ENCODE data around the gene MAEL. TPM values are rescaled to one million over a fixed set of nuclear protein-coding genes. Genes with fewer than 3 reads are reported as not detected.

MAEL gene
- total RNA-seq, 3 donors from 2014 or later (not counting 1 experiment from before 2014, with no cell fraction given), result 0.19 TPM; not detected in 2

GRCh38 chr1:166978821-166979220 is 10.3 kb upstream of the MAEL start:
- Histone ChIP-seq H3K9me3 (ENCODE audit: control insufficient read depth, insufficient read depth, low read length) (no peaks in the 10 kb centered on the region), H3K27me3 (ENCODE audit: control insufficient read depth, insufficient read depth, low read length) (peaks cover under 1% of the 10 kb centered on the region), H3K36me3 (ENCODE audit: control insufficient read depth, insufficient read depth, low read length) (no peaks in the 10 kb centered on the region), H3K27ac (ENCODE audit: low read length) (no peak overlapping the region), H3K4me1 (ENCODE audit: control insufficient read depth, insufficient read depth, low read length) (peaks cover 10% of the 10 kb centered on the region), H3K4me3 (ENCODE audit: low read length) (no peak overlapping the region)
- H3K4me3 Mint-ChIP-seq, result no peak overlapping the region
- DNase-seq (no peak), ATAC-seq (no peak)
- H3K27ac Mint-ChIP-seq, result no peak overlapping the region
- intact Hi-C loops (cut with micrococcal nuclease), result loop anchor here (5.0 kb wide), 1 partner anchor 63 kb away; no protein-coding TSS in a partner anchor
- peaks cover 4 to 11% of the 10 kb centered on the region in 2 donors for H3K27me3 Mint-ChIP-seq (ENCODE audit: low read depth in 2 of 2)
- H3K9me3 Mint-ChIP-seq, result no peaks in the 10 kb centered on the region
- WGBS (ENCODE audit: insufficient coverage), result 8% methylated on average over 1 of the region's 1 CpG
- no peaks in the 10 kb centered on the region for H3K36me3 Mint-ChIP-seq
- peaks cover 19 to 30% of the 10 kb centered on the region in 2 donors for H3K4me1 Mint-ChIP-seq
- no peak for TF ChIP-seq CTCF (IDR thresholded peaks at IDR 0.05)

GRCh38 chr1:166980383-166980782 is 8.7 kb upstream of the MAEL start:
- Histone ChIP-seq H3K27me3 (ENCODE audit: control insufficient read depth, insufficient read depth, low read length) (no peaks in the 10 kb centered on the region), H3K4me1 (ENCODE audit: control insufficient read depth, insufficient read depth, low read length) (no peaks in the 10 kb centered on the region), H3K27ac (ENCODE audit: low read length) (no peak overlapping the region), H3K36me3 (ENCODE audit: control insufficient read depth, insufficient read depth, low read length) (no peaks in the 10 kb centered on the region), H3K4me3 (ENCODE audit: low read length) (no peak overlapping the region), H3K9me3 (ENCODE audit: control insufficient read depth, insufficient read depth, low read length) (no peaks in the 10 kb centered on the region)
- TF ChIP-seq CTCF (IDR thresholded peaks at IDR 0.05), result no peak
- ATAC-seq (no peak), DNase-seq (no peak)
- H3K36me3 Mint-ChIP-seq, result no peaks in the 10 kb centered on the region
- WGBS (ENCODE audit: insufficient coverage), result 85% methylated on average over 1 of the region's 1 CpG
- no peak overlapping the region for H3K4me3 Mint-ChIP-seq
- peaks cover 7 to 17% of the 10 kb centered on the region in 2 donors for H3K4me1 Mint-ChIP-seq
- no peaks in the 10 kb centered on the region for H3K9me3 Mint-ChIP-seq
- peaks cover 9 to 15% of the 10 kb centered on the region in 2 donors for H3K27me3 Mint-ChIP-seq (ENCODE audit: low read depth in 2 of 2)
- H3K27ac Mint-ChIP-seq, result no peak overlapping the region
- intact Hi-C loops (cut with micrococcal nuclease), result no loop called here

- H3K27me3 Mint-ChIP-seq (ENCODE audit: low read depth in 2 of 2), result peaks cover 12 to 19% of the 10 kb centered on the region in 2 donors
- H3K9me3 Mint-ChIP-seq, result no peaks in the 10 kb centered on the region
- Histone ChIP-seq H3K27ac (ENCODE audit: low read length) (no peak overlapping the region), H3K36me3 (ENCODE audit: control insufficient read depth, insufficient read depth, low read length) (no peaks in the 10 kb centered on the region), H3K9me3 (ENCODE audit: control insufficient read depth, insufficient read depth, low read length) (no peaks in the 10 kb centered on the region), H3K27me3 (ENCODE audit: control insufficient read depth, insufficient read depth, low read length) (no peaks in the 10 kb centered on the region), H3K4me3 (ENCODE audit: low read length) (no peak overlapping the region), H3K4me1 (ENCODE audit: control insufficient read depth, insufficient read depth, low read length) (no peaks in the 10 kb centered on the region)
- ATAC-seq (no peak), DNase-seq (no peak)
- H3K27ac Mint-ChIP-seq, result no peak overlapping the region
- H3K36me3 Mint-ChIP-seq, result no peaks in the 10 kb centered on the region
- no peak overlapping the region for H3K4me3 Mint-ChIP-seq
- intact Hi-C loops (cut with micrococcal nuclease), result no loop called here
- WGBS (ENCODE audit: insufficient coverage), result 86% methylated on average over 3 of the region's 3 CpGs
- peaks cover 7 to 15% of the 10 kb centered on the region in 2 donors for H3K4me1 Mint-ChIP-seq
- TF ChIP-seq CTCF (IDR thresholded peaks at IDR 0.05), result no peak
Measured at GRCh38 chr1:166980818-166981217, 8.3 kb upstream of the MAEL start.

- Histone ChIP-seq H3K4me3 (ENCODE audit: low read length) (no peak overlapping the region), H3K36me3 (ENCODE audit: control insufficient read depth, insufficient read depth, low read length) (no peaks in the 10 kb centered on the region), H3K9me3 (ENCODE audit: control insufficient read depth, insufficient read depth, low read length) (no peaks in the 10 kb centered on the region), H3K27ac (ENCODE audit: low read length) (no peak overlapping the region), H3K27me3 (ENCODE audit: control insufficient read depth, insufficient read depth, low read length) (no peaks in the 10 kb centered on the region), H3K4me1 (ENCODE audit: control insufficient read depth, insufficient read depth, low read length) (no peaks in the 10 kb centered on the region)
- ATAC-seq (no peak), DNase-seq (no peak)
- H3K27ac Mint-ChIP-seq, result no peak overlapping the region
- H3K36me3 Mint-ChIP-seq, result no peaks in the 10 kb centered on the region
- H3K4me3 Mint-ChIP-seq, result no peak overlapping the region
- H3K9me3 Mint-ChIP-seq, result no peaks in the 10 kb centered on the region
- 94% methylated on average over 1 of the region's 1 CpG for WGBS (ENCODE audit: insufficient coverage)
- intact Hi-C loops (cut with micrococcal nuclease), result no loop called here
- H3K27me3 Mint-ChIP-seq (ENCODE audit: low read depth in 2 of 2), result peaks cover 20 to 27% of the 10 kb centered on the region in 2 donors
- no peak for TF ChIP-seq CTCF (IDR thresholded peaks at IDR 0.05)
- H3K4me1 Mint-ChIP-seq, result peaks cover 0 to 7% of the 10 kb centered on the region in 2 donors
Measured at GRCh38 chr1:166981589-166981988, 7.5 kb upstream of the MAEL start.

Measured in natural killer cell (primary cell).